ENCODE data around the gene FBXW7.

FBXW7 gene

DNA sequence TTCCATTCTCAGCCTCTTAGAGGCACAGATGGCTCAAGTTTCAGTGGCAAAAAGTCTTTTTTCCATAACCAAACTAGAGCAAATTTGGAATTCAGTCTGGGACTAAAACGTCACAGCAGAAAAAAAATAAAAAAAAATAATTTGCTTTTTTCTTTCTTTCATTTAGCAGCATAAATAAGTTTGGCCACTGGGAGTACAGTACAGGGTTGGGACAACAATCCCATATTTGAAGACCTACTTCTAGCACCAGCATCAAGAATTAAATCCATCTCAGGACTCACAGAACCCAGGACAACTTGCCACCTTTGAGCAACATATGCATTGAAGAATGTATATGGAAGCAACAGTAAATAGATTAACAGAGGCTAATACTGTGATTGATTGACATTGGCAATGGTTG, 214.0 kb downstream of the FBXW7 start:
- no peak for DNase-seq

DNA sequence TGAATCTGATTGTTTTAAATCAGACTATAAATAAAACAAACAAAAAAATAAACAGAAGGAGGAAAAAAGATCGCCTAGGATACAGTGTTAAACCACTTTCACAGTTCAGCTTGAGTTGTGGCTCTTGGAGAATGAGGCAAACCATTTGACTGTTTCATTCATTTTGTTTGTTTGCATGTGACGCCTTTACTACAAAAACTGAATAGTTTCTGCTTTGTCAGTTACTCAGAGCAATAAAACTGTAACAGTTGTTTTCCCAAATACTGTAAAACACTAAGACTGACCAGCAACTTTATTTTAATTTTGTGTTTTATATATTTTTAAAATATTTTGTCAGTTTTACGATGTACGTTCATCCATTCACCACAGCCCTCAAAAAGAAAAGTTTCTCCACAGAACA, 214.5 kb downstream of the FBXW7 start:
- DNase-seq = no peak

DNA sequence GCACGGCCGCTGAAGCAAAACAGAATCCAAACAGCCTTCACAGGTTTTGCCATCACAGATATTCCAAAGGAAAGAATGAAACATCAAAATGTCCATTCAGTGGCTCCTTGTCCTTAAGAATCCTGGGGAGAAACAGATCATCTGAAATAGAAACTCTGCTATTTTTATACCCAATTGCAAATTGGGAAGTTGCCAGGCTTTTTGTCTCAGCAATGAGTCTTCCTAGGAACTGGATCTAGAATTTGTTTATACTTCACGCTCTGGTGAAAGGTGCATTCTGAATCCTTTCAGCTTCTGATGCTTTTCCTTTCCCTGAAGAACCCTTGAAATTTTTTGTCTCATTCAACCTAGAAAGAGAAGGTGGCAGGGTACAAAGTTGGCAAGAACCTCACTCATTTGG, 218.9 kb downstream of the FBXW7 start:
- no peak for DNase-seq

DNA sequence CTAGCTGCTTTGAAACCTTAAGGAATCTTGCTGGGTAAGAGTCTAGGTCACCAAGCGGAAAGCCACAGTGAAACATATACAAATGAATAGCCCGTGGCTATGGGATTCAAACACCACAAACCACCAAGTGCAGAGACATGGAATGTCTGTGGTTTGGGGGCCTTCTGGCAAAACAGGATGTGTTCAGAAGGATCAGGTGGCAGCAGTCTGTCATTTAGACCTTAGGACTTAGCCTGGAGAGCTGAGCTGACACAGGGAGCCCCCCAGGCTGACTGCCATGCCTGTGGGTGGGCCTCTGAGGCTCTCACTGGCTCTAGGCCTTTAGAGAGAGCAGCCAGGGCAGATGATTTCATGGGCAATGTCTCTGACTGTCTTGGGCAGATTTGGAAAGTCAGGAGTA, 225.6 kb downstream of the FBXW7 start:
- DNase-seq = no peak

DNA sequence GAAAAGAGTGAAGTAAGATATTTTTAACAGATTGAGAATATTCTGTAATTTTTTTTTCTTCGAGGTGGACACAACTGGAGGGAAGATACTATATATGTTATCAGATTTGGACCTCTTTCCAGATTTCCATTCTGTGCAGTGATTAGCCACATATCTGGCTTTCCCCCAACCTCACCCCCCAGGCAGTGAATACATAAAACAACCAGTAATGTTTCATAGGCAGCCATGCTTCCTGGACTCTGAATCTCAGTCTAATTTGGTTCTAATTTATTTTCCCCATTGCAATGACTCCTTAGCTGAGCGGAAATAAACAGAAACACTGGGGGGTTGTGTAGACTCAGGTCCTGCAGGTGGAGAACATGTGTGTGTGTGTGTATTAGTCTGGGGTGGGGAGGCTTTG, 226.5 kb downstream of the FBXW7 start:
- DNase-seq = no peak

DNA sequence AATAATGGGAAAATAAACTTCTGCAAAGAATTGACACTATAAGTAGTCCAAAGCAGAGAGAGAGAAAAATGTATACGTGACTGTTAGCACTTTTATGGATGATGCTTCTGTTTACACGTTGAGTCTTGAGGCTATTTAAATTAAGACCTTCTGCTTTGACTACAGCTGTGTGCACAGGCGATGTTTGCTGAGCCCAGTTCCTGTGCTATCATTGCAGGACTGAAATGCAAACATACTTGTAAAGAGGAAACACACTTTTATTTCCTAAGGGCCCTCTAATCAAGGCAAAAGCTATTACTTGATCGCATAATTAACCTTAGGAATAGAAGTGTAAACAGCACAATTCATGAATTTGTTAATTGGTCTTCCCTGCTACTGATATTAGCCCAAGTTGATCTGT, 226.9 kb downstream of the FBXW7 start:
- no peak for DNase-seq

DNA sequence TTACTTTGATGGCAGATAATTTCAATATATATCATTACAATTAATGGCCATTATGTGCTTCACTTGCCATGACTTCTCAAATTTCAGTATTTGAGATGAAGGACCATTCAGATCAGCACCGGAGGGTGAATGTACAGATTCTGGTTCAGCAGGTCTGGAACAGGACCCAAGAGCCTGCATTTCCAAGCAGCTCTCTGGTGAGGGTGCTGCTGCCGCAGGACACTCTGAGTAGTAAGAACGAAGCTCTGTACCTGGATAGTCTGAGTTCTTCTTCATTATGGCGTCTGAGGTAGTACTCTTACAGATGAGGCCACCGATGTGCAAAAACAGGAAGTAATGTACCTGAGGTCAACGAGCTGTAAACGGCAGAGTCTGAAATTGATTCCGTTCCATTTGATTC, 228.2 kb downstream of the FBXW7 start:
- DNase-seq = no peak

DNA sequence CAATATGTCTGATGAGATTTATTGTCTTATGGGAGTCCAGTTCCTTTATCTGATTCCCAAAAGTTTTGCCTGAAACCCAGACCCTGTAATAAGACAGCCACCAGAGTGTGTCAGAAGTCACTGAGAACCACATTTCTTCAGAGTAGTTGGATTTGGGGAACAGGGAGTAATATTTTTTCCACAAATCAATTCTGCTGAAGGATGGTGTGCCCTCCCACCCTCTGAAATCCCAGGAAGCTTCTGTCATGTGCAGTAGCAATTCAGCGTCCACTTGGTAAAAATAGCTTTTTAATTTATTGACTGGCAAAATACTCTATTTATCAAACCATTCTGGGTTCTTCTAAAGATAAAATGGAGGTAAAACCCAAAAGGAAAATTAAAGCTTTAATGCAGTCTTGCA, 229.4 kb downstream of the FBXW7 start:
- DNase-seq = no peak

DNA sequence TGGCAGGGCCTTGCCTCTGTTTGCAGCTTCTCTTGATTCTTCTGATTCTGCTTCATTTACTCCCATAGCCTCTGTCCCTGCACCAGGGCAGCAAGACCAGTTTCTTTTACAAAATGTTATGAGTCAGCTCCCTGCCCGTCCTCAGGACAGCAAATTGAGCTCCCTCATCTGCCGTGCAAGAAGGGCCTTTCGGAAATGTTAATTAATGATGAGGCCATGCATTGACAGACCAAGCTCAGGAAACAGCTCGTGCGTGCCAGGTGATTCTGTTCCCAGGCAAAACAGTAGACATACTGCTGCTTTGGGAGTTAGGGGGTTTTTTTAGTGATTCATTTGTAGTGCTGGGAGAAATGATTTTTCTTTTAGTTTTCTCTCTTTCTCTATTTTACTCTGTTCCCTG, 231.7 kb downstream of the FBXW7 start:
- DNase-seq = no peak

DNA sequence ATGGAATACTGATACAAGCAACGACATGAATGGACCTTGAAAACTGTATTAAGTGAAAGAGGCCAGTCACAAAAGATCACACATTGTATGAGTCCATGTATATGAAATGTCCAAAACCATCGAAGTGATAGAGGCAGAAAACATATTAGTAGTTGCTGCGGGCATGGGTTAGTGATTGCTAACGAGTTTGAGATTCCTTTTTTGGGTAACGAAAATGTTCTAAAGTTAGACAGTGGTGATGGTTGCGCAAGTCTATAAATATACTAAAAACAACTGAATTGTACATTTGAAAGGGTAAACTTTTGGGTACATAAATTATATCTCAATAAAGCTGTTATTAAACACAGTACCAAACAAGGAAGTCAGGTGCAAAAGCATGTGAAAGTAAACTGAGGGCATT, 234.5 kb downstream of the FBXW7 start:
- no peak for DNase-seq

DNA sequence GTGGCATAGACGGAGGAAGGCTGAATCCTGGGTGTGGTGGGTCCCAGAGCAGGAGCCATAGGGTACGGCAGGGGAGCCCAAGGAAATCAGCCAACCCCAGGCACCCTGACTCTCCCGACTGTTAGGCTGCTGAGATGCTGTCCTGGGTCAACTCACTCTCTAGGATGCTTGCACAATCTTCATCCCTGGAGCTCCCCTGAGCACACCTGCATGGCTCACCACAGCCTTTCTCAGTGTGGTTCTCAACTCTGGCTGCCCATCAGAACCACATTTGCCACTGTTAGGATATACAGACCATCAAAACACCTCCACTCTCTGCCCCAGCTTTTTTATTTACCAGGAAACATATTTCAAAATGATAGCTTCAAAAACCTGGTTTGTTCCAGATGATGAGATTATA, 236.3 kb downstream of the FBXW7 start:
- no peak for DNase-seq

DNA sequence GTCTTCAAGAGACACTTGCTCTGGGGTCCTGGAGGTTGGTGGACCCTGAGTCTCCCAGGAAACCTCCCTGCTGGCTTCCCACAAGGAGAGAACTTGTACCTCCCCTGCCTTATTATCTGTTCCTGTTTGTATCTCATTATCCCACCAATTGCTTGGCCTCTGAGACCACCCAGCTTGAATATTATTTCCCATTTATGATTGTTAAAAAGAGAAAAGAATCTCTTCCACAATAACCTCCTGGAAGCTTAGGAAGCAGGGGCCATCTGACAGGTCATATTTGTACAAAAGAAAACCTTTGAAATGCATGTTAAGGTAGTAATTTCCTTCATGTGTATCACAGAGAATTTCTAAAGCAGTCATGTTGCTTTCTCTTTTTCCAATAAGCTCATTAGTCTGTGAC, 239.5 kb downstream of the FBXW7 start:
- DNase-seq = no peak

DNA sequence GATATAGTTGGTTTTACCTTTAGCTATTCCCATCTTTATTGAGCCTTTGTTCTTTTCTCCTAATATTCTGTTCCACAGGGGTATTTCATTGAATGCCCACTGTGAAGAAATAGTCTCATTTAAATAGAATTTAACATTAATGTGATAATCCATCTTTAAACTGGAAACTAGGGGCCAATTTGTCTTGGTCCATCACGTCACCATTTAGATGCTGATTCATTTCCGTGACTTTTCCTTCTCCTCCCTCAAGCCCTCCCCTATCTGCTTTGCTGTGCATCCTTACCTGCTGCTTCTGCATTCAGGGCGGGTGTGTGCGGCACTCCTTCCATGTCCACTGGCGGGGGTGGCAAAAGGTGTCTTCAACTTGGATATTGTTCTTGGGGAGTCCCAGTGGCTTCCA, 241.1 kb downstream of the FBXW7 start:
- DNase-seq = no peak

DNA sequence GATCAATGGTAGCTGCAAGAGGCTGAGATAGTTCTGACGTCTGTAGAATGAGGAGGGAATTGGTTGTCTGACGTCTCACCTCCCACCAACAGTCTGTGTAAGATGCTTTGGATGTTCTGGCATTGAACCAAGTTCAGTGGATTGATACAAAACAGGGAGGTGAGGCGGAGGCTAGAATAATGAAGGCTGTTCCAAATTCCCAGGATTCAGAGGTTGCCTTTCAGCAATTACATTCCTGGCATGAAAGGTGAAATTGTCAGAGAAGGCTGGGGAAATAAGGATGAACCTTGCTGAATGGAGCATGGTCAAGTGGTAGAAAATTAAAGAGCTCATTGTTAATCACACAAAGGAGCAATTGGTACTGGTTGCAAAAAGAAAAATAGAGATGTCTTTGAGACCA, 241.6 kb downstream of the FBXW7 start:
- DNase-seq = no peak

DNA sequence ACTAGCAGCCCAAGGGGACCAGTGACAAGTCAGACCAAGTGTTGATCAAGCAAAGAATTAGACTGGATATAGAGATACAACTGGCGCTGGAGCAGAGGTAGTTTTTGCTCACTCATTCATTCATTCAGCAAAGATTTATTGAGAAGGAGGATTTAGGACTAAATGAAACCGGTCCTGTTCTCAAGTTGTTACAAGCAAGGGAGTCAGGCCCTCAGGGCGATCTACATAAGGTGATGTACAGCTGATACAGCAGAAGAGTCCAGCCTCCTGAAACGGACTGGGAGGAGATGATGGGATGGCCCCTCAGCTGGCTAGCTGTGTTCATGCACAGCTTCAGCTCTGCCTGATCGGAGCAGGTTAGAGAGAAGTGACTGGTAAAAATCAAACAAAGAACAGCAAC, 242.4 kb downstream of the FBXW7 start:
- no peak for DNase-seq

DNA sequence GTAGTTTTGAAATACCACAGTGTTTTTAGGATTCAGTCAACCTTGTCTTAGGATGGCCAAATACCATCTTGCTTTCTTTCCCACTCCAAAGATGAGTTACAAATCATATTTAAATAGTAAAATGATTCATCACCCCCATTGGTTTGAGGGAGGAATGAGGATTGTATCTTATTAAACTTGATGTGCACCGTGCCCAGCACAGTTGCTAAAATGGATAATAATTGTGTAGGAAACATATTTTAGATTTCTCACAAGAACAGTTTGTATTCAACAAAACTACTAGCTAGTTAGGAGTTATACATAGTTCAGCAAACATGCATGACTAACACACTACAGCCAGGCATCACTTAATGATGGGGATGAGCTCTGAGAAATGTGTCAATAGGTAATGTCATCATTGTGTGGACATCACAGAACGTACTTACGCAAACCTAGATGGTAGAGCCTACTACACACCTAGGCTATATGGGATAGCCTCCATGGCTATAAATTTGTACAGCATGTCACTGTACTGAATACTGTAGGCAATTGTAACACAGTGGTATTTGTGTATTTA, 245.4 kb downstream of the FBXW7 start:
- DNase-seq = no peak

DNA sequence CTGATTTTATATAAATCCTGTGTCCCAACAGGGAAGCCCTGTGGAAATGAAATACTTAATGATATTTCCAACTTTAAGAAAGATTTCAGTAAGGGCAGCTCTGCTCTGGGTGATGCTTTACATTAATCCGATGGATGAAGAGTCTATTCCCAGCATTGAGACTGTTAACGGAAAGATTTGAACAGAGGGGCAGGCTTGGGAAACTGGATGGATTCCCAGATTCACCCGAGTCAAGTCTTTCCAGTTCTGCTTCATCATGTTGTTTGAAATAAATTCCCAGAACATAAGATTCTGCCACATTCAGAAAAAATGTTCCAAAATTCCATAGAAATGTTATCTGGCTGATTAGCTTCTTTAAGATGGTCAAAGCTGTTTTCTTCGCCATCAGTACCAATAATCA, 246.0 kb downstream of the FBXW7 start:
- DNase-seq = no peak

DNA sequence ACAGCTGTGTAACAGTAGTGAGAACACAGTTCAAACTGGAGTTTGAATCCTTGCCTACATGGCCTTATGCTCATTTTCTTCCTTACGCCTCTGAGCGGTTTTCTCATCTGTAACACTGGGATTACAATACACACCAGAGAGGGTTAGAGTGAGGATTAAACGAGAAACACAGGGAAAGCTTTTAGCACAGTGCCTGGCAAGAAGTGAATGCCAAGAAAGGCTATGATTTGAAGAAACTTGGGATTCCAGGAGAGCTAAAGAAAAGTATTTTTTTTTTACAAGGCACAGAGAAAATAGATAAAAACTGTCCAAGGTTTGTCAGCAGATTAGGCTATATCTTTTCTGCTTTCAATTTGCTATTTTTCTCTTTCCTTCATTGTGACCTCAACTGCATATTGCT, 246.4 kb downstream of the FBXW7 start:
- DNase-seq = no peak

DNA sequence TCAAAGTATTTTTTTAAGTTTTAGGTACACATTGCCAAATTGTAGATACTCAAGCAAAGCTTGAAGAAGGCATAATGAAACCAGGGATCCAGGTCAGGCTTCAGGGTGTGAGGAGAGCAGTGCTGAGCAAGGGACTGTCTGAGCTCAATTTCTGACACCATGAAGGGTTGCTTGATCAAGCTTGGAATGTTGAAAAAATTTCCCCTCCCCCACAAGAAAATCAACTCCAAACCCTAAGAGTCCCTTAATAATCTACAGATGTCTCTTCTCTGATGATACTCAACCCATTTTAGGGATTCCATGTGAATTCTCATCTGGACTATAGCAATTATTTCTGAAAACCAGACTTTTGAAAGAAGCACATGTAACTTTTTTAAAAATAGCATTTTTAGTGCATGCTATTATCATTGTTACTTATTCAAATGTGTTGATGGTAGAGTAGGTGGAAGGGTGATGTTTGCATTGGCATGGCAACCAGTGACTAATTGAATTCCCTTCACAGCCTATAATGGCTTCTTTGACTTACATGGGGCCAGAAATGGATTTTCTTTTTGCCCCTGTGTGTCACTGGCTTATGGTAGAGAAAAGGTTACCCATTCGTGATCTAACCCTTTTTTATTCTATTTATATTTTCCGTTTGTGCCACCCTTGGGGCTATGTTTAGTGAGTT, 252.0 kb downstream of the FBXW7 start:
- no peak for DNase-seq

DNA sequence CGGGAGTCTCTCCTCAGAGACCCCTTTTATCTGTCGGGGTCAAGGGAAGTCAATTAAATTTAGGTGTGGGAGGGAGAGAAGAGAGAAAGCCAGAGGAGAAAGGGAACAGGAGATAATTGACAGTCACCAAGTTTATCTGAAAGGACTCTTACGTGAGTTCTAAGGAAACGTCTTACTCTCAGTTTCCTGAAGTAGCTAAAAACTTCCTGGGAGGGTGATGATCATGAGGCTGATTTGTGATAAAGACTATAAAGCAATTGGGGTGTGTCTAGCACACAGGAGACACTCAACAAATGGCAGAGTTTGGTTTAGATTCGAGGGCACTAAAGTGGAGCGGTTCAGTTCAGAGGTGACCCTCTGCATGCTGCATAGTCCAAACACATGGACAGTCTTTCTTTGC, 254.1 kb downstream of the FBXW7 start:
- DNase-seq = no peak

DNA sequence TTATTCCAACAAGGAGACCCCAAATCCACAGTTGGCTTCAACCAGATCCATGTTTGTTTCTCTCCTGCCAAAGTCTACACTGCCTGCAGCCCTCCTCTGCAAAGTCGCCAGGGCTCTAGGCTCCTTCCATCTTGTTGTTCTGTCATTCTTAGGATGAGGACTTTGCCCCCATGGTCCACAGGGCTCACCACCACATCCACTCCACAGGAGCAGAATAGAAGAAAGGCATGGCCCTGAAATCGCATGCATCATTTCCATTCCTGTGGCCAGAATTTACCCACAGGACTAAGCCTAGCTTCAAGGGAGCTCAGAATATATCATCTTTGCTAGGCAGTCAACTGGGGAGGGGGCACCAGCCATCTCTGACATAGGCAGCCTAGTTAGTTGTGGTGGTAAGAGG, 254.7 kb downstream of the FBXW7 start:
- DNase-seq = no peak

DNA sequence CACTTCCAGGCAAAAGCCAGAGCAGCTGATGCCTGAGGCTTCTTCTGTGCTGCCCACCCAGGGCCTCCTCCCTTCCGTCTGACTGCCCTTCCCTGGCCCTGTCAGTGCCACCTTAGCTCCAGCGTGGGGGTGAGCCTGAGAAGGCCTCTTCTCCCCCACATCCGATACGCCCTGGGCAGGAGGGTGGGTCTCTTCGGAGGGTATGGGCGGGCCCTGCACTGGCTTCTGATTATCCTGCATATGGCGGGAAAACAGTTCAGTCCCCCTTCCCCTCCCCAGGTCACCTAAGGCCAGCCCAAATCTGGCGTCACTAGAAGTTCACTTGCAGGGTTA, 256.7 kb downstream of the FBXW7 start:
- DNase-seq = no peak

DNA sequence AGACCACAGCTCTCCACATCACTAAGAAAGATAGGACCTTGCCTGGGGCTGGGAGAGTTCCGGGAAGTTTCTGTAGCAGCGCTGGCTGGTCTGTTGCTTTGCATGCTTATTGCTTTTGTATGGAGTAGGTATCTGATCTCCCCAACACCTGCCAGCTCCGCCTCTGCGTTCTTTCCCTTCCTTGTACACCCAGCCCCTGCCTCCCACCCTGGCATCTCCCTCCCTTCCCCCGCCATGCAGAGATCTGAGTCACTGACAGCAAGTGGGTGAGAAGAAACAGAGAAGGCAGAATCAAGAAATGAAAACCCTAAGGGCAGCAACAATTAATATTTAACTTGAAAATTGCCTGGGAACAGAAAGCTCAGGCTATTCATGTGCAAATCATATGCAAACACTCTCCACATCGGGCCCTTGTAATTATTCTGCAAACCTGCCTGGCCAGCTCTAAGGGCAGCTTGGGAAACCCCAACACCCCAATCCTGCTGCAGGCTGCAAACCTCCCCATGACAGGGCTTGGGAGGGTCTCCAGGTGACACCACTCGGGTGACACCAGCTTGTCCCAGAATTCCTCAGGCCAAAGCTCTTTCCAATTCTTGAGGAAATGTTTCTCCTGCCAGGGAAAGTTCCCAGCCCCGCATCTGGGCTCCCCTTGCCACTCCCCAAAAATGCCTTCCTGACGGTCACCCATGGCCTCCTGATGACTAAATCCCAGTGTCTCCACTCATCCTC, 257.2 kb downstream of the FBXW7 start:
- DNase-seq = no peak

DNA sequence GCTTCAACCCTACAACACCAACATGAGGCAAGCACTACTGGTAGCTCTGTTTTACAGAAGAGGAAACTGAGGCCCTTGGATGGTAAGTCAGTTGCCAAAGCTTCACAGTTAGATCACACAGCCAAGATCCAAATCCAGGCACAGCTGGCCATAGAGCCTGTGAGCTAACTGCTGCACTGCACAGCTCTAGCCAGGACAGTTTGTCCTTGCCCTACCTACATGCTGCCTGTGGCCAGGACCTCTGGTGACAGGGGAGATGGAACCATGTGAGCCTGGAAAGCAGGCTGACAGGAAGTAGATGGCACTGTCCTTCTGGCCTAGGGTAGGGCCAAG, 257.8 kb downstream of the FBXW7 start:
- no peak for DNase-seq

DNA sequence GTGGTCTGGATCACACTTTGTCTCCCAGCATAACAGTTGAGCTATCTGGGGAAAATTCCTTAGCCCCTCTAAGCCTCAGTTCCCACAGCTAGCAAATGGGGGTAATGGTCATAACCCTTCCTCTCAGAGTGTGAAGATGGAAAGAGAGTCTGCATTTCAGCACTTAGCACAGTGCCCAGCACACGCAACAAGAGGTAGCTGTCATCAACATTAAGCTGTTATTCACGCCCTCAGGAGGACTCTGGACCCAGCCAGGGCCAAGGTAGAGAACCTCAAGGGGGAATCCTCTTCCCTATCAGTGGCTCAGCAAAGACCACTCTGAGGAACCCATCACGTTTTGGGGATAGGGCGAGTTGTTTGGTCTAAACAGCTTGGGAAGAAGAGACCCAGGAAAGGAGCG, 258.6 kb downstream of the FBXW7 start:
- DNase-seq = no peak

Measured in activated CD4-positive, CD25-positive, alpha-beta regulatory T cell treated with anti-CD3 and anti-CD28 coated beads, Interleukin-2, amount 50 U/mL, for 72 hours (primary cell).